Activated CD4-positive, alpha-beta T cell treated with anti-CD3 and anti-CD28 coated beads, Interleukin-2, amount 50 U/mL, for 16 hours (primary cell): Measurements from ENCODE around the gene NPHP1.
"Not testable (repeated sequence)": the region's sequence is repeated elsewhere in the genome, so short reads cannot be mapped to it uniquely, and the experiment has no call there.

ENCODE experiments used
- DNase-seq: peaks from one replicate; pipeline ENCODE4 v3.0.0-alpha.2; 2020

The NPHP1 gene

DNA sequence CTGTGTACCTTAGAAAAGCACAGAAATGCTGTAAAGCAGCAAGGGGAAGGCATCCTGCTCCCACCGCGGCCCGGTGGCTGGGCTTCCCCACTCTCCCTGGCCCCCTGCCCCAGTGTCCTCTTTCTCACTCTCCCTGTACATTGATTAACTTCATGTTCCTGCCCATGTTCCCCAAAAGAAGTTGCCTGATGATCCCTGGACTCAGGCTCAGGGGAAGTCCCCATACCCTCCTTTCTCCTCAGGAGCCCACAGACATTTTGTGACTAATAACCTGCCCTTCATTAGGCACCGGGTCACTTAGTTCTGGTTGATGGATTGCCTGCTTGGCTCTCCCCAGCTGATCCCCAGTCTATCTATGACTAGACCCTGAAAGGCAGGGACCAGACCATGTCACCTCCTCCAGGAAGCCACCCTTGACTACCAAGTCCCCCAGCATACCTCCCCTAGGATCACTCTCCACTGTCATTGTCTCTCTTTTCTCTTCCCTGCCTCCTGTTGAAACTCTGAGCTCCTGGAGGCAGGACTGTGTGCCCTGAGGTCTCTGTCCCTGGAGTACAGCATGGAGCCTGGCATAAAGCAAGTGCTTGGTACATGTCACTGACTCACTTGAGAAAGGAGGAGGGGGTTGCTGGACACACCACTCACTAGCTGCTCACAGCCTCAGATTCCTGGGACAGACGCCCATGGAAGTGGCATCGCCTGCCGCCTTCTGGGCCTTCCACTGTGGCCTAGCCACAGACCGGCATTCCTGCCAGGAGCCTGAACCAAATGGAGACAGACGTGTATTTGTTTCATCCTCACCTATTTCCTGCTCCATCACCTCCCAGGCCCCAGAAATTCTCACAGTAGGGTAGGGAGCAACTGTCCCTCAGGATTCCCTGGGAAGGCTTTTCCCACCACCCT lies 102.7 kb downstream of the NPHP1 start:
- DNase-seq, result no peak

DNA sequence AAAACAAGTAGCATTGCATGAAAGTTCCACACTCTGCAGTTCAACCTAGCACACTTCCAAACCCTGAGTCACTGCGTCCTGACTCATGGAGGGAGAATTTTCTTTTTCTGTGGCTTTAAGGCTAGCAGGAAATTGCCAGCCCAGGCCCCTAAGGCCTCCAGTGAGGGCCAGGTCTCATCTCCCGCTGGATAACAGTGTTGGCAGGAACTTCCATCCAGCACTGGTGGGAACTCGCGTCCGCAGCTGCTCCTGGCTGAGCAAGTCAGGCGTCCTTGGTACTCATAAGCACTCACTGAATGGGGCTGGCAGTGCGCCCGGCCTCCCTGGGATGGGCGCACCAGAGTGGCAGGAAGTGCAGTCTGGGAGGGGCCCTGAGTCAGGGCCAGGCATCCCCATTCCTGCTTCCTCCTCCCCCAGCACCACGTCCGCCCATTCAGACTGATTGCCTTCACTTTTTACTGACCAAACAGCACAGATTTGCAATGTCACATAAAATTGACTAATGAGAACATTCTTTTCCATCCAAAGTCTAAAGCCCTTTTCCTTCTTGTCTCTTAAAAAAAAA lies 103.5 kb downstream of the NPHP1 start:
- no peak for DNase-seq

DNA sequence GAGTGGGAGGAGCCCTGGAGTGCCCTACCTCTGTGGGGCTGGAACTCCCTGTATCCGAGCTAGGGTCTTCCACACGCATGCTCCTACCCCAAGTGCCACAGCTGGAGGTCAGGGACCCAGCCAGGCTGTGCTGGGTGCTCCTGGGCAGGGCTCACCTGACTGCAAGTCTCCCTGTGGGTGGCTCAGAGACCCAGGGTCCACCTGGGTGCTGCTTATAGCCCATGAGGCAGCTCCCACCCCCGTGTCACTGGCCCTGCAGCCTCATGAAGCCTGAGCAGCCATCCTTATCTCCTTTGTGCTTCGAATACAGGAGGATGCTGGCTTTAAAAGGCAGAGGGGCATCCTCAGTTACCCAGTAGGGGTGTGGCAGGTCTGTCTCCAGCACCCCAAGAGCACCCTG lies 103.9 kb downstream of the NPHP1 start:
- DNase-seq, result not testable (repeated sequence)

DNA sequence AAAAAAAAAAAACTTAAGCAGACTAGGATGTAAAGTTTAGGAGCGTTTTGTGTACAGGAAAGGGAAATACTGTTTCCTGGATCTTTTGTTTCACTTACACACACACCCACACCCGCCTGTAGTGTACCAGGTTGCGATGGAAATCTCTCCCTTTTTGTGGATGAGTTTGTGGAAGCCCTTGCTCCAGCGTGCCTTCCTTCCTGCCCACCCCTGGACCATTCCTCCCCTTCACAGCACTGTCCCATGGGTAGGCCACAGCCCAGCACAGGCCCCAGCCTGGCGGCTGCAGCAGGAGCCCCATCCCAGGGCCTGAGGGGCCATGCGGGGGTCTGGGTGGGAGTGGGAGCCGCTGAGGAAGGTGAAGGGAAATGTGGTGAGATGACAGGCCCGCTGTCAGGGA lies 104.3 kb downstream of the NPHP1 start:
- no peak for DNase-seq

DNA sequence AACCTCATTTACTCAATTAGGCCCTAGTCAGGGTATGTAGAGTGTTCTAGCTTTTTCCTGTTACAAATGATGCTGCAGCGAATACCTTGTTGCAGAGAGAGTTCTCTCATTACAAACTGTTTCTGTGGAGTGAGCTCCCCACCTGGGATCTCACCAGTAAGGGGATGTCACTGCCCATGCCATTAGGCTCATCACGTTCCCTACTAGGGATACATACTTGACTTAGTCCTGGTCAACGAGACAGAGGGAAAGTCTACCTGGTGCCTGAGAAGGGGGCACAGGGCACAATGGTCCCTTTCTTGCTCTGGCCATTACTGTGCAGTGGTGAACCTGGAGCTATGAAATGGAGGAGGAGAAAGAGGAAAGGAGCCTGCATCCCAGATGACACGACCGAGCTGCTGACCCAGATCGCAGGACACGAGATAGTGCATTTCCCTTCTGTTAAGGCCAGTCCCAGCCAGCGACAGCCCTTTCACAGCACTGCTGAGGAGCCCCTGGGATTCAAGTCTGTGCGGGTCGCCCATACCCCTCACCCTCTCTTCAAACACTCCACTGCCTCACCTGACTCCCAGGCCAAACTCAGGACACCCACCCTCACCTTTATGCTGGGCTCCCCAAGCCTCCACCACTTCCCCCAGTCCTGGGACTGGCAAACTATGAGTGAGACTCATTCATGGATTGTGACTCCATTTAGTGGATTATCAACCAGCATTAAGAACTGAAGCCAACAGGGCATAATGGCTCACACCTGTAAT lies 105.2 kb downstream of the NPHP1 start:
- DNase-seq, result no peak

DNA sequence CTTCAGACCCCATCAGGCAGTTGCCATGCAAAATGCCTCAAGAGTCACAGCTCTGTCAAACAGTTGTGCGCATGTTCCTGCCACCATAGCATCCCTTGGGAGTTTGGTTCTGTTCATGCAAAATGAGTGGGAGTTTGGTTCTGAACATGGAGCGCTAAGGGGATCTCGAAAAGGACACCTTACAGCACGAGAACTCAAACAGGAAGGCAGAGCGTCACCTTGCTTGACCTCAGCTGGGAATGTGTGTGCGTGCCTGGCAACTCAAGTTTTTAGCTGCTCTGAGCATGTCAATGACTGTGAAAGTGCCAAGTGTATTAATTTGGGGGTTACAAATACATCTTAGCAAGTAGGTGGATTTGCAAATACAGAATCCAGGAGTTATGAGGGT lies 105.8 kb downstream of the NPHP1 start:
- no peak for DNase-seq

DNA sequence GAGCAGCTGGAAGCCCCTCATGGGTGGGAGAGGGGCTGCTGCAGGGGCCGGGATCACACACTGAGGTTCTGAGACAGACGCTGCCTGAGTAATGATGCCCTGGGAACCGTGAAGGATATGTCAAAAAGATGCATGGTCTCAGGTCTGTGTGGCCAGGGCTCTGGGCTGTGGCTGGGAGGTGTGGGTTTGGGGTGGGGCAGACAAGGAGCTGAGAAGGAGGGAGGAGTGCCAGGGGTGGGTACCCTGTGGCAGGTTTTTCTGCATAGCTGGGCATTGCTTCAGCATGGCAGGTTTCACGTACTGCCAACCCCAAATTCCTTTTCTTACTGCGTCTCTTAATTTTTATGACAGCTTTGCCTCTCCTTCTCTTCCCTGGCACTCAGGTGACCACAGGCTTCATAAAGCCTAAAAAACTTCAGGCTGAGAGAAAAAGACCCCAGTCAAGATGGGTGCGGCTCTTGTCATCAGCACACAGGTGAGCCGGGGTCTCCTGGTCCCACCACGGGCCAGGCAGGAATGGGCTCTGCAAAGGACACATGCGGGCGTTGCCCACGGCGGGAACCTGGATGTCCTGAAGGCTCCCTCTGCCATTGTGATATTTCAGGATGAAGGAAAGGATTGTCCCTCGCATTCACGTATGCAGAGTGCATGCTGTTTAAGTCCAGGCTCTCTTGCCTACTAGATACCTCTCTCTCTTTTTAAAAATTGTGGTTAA lies 107.2 kb downstream of the NPHP1 start:
- DNase-seq, result no peak

DNA sequence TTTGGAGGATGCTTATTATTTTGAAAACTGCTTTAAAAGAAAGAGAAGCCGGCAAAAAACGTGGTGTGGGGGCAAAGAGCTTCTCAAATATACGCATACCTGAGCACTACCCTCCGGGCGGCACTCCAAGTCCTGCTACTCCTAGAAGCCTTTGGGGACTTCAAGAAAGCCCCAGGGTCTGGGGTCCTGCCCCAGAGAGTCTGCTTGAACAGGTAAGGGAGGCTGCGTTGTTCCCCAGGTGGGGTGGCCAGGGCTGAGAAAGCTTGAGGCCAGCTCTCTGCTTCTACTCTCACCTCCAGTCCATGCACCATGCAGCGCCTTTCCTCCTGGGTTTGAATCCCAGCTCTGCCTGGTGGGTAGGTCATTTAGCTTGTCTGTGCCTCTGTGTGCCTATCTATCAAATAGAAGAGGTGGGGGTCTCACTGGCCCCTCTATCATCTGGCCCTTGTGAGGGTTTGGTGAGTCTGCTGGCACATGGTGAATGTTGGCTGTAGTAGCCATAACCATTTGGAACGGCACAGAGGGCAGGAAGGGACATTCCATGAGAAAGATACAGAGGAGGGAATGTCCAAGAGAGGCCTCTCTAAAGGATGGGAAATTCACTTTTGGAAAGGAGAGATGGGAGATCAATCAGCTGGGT lies 108.7 kb downstream of the NPHP1 start:
- DNase-seq, result no peak

DNA sequence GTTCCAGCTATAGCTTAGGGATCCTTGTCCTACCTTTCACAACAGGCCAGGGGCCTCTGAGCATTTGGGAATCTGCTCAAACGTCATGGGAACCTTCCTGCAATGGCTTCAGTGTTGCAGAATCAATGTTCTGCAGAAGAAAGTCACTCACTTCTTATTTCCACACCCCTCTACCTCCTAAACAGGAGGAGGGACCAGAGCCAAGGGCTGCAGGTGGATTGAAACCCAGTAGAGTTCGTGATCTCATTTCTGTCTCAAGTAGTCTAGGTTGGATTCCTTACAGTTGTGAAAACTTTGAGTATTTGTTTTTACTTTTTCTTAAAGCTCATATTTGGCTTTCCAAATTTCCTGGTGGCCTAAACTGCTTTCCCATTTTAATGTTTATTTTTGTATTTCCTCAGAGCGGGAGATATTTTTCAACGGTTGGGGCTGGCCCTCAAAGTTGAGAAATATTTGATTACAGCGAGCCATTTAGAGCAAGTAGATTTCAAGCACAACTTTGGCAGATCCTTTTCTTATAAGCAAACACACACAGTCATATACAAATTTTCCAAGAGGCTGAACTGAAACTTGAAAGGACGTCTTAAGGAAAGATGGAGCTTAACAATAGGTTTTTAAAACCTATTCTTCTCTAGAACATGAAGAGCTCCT lies 109.8 kb downstream of the NPHP1 start:
- not testable (repeated sequence) for DNase-seq

DNA sequence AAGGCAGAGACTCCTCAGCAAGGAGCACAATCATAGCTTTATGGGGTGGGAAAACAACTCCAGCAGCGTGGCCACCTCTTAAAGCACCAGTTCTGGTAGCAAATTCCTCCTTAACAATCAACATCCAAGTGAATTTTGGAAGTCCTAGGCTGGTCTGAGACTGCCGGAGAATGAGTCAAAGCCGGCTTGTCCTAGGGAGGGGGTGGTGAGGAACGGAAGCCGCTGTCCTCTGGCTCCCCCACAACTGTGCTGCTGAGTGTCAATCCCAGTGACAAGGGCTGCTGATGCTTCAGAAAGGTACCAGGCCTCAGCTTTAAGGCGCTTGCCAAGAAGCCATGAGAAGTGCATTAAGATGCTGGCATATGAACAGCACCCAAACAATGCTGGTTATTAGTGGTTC lies 110.9 kb downstream of the NPHP1 start:
- not testable (repeated sequence) for DNase-seq

DNA sequence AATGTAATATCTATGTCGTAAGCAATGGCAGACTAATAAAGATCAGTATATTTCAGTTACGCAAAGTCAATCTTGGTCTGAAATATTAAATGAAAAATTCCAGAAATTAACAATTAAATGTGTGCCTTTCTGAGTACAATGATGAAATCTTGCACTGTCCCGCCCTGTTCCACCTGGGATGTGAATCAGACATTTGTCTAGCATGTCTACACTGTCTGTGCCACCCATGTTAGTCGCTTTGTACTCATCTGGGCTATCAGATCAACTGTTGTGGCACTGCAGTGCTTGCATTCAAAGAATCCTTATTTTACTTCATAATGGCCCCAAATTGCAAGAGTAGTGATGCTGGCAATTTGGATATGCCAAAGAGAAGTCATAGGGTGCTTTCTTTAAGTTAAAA lies 114.6 kb downstream of the NPHP1 start:
- not testable (repeated sequence) for DNase-seq

DNA sequence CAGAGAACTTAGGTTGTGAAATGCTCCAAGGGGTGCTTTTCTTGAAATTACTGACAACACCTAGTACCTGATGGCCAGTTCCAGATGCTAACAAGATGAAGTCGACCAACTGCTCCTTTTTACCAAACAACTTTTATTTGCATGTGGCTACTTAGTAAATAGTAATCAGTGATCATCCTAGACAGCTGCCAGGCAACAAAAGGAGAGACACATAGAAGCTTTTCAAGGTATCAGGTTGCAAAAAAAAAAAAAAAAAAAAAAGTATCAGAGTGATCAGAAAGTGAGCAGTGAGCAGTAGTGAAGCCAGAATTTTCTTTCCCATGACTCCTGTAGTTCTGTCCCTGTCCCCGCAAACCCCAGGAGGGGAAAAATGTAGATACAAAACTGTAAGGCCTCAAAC lies 121.1 kb downstream of the NPHP1 start:
- DNase-seq, result not testable (repeated sequence)

DNA sequence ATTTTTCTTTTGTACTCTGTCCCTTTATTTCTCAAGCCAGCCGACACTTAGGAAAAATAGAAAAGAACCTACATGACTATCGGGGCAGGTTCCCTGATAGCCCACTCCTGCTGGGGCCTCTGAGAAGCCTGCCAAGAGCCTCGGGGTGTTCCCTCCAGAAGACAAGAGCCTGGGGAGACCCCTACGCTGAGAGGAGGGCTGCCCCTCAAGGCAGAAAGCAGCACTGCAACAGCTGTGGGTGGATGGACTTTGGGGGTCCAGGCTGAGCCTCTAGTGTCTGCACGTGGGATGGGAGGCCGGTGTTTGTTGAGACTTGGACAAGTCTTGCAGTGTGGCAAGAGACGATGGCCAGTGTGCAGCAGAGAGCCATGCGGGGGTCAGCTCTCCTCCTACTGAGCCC lies 121.7 kb downstream of the NPHP1 start:
- DNase-seq, result not testable (repeated sequence)

DNA sequence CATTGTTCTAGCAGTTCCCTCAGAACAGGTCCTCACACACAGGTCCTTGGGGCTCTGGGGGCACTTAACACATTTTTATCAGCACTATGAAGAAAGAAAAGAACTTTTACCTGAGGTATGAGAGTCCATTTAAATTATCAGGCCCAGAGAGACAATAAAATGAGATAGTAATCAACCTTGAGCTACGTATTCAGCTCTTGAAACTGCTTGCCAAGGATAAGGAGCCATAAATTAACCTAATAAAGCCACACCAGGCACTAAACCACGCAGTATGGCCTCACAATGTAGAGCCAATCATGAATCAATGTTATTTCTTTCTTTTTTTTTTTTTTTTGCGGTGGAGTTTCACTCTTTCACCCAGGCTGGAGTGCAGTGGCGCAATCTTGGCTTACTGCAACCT lies 126.7 kb downstream of the NPHP1 start:
- DNase-seq, result not testable (repeated sequence)

DNA sequence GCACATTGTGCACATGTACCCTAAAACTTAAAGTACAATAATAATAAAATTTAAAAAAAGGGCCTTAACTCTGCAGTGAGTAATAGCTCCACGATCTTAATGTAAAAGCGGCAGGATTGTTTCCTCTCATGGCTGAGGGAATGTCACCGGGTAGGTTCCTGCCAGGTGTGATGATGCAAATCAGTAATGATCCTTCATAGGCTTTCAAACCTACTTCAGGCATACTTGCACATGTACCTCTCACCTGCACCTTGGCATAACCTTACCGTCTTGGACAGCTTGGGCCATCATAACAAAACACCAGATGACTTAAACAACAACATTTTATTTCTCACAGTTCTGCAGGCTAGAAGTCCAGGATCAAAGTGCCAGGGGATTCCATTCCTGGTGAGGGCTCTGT lies 128.9 kb downstream of the NPHP1 start:
- not testable (repeated sequence) for DNase-seq
